SH-SY5Y (cell line): Measurements from ENCODE around the gene TELO2.

ENCODE experiments used
- GATA2 ChIP-seq: IDR thresholded peaks from 2 replicates; pipeline ENCODE4 v1.6.1; 2011; ENCODE audit warnings: mild to moderate bottlenecking, low read depth, low read length
- GATA3 ChIP-seq: IDR thresholded peaks from 2 replicates; pipeline ENCODE4 v1.6.1; 2011; ENCODE audit warnings: low read depth, mild to moderate bottlenecking, low read length, moderate library complexity

DNA sequence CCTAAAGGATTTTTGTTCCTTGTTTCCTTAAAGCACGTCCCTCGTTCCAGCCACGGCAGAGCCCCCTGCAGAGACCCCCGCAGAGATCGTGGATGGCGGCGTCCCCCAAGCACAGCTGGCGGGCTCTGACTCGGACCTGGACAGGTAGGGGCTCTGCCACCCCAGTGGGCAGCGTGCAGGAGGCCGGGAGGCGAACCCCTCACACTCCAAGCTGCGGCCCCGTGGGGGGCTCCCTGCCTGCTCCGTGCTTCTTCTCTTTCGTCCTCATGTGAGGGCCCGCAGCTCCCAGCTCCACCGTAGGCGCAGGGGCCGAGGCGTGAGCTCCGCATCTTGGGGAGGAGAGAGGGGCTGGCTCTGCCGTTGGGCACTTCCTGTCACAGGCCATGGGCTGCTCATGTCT lies 8.5 kb downstream of the TELO2 start:
- TF ChIP-seq GATA2 (no peak), GATA3 (no peak)
